Measurements from ENCODE around the gene PROC. TPM values are rescaled to one million over a fixed set of nuclear protein-coding genes. Genes with fewer than 3 reads are reported as not detected.

PROC gene
- total RNA-seq, 2 experiments from 2014 or later: 0.41 to 0.59 TPM

DNA sequence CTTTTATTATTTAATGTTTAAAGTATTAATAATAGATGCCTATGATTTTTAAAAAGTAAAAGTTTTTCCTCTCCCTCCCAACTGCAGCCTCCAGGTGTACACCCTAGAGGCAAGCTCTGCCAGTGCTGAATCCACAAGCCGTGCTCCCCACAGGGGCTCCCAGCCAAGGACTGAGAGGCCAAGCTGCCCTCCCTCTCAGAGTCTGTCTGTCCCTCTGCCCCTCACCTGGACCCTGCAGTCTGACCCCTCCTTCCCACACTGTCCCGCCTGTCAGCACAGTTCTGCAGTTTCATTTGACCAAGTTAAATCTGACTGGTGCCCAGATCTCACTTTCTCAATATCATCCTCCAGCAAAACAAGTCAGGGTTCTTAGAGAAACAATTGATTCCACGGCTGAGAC is 14.8 kb upstream of the PROC start:
- POLR2A ChIA-PET: interaction anchor here (0.6 kb wide), 1 partner anchor 746 kb away, joined by 3 read pairs; no protein-coding TSS in a partner anchor
- CTCF ChIA-PET (ENCODE audit: unreplicated experiment): no interaction called here
- no peak overlapping the region for H2AFZ ChIP-seq (ENCODE audit: low read length)
- H3K9me2 ChIP-seq (ENCODE audit: insufficient read depth, low read length): no peaks in the 10 kb centered on the region
- H3K27ac ChIP-seq (ENCODE audit: low read depth, low read length, poor library complexity, severe bottlenecking): no peak overlapping the region
- no peaks in the 10 kb centered on the region for H3K36me3 ChIP-seq (ENCODE audit: insufficient read depth, low read length)
- peaks cover 48% of the 10 kb centered on the region for H3K4me1 ChIP-seq (ENCODE audit: insufficient read depth, low read length, poor library complexity, severe bottlenecking)
- no peak overlapping the region for H3K4me3 ChIP-seq (ENCODE audit: low read depth, low read length, poor library complexity, severe bottlenecking)
- H3K79me2 ChIP-seq (ENCODE audit: insufficient read depth, low read depth, low read length): no peaks in the 10 kb centered on the region
- no peak overlapping the region for H3K4me2 ChIP-seq (ENCODE audit: low read length)
- DNase-seq (ENCODE audit: low spot score): no peak
- no peaks in the 10 kb centered on the region for H4K20me1 ChIP-seq (ENCODE audit: insufficient read depth, low read length)
- H3K9me3 ChIP-seq (ENCODE audit: low read length): no peaks in the 10 kb centered on the region
- TF ChIP-seq CTCF (conservative IDR thresholded peaks at IDR 0.05; ENCODE audit: low read length): no peak
- TF ChIP-seq EZH2phosphoT487 (IDR thresholded peaks at IDR 0.05; ENCODE audit: borderline replicate concordance, low read depth, low read length): no peak
- BruUV-seq (replicated peaks): no TSS peak
- intact Hi-C loops (cut with micrococcal nuclease; ENCODE audit: unreplicated experiment): no loop called here

- Histone ChIP-seq H2AFZ (ENCODE audit: low read length) (0 out of 2 replicates have a peak overlapping the region, but pooled peaks have one; percentile 16), H3K4me2 (ENCODE audit: low read length) (peak overlapping the region; percentile 58), H3K27ac (ENCODE audit: low read depth, low read length, poor library complexity, severe bottlenecking) (no peak overlapping the region), H3K79me2 (ENCODE audit: insufficient read depth, low read depth, low read length) (no peaks in the 10 kb centered on the region), H3K4me1 (ENCODE audit: insufficient read depth, low read length, poor library complexity, severe bottlenecking) (peaks cover 50% of the 10 kb centered on the region), H3K36me3 (ENCODE audit: insufficient read depth, low read length) (no peaks in the 10 kb centered on the region), H3K9me2 (ENCODE audit: insufficient read depth, low read length) (no peaks in the 10 kb centered on the region), H4K20me1 (ENCODE audit: insufficient read depth, low read length) (no peaks in the 10 kb centered on the region), H3K9me3 (ENCODE audit: low read length) (no peaks in the 10 kb centered on the region), H3K4me3 (ENCODE audit: low read depth, low read length, poor library complexity, severe bottlenecking) (peak overlapping the region; percentile 19)
- ChIA-PET POLR2A (no interaction called here), CTCF (ENCODE audit: unreplicated experiment) (no interaction called here)
- DNase-seq (ENCODE audit: low spot score): peak; percentile 57
- TF ChIP-seq CTCF (conservative IDR thresholded peaks at IDR 0.05; ENCODE audit: low read length) (no peak), EZH2phosphoT487 (IDR thresholded peaks at IDR 0.05; ENCODE audit: borderline replicate concordance, low read depth, low read length) (no peak)
- BruUV-seq (replicated peaks): no TSS peak
- intact Hi-C loops (cut with micrococcal nuclease; ENCODE audit: unreplicated experiment): no loop called here
Observed at GRCh38 chr2:127404466-127405254, 13.6 kb upstream of the PROC start.

DNA sequence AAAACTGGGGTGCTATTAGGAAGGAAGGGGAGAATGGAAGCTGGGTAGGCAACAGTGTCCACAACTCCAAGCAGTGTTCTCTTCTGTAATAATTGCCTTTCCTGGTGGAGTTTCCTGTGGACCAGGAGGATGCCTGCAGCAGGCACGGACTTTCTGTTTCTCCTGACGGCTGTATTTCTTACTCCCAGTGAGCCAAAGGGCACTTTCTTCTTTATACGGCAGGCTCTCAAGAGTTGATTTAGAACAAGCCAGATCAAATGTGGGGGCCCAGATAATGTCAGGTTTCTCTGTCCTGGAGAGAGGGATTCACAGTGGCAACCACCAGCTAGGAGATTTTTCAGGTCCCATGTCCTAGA is 13.0 kb upstream of the PROC start:
- H3K9me3 ChIP-seq (ENCODE audit: low read length): no peaks in the 10 kb centered on the region
- no peak overlapping the region for H2AFZ ChIP-seq (ENCODE audit: low read length)
- intact Hi-C loops (cut with micrococcal nuclease; ENCODE audit: unreplicated experiment): no loop called here
- peak overlapping the region; percentile 58 for H3K4me2 ChIP-seq (ENCODE audit: low read length)
- no peak overlapping the region for H3K4me3 ChIP-seq (ENCODE audit: low read depth, low read length, poor library complexity, severe bottlenecking)
- no peaks in the 10 kb centered on the region for H3K36me3 ChIP-seq (ENCODE audit: insufficient read depth, low read length)
- H3K4me1 ChIP-seq (ENCODE audit: insufficient read depth, low read length, poor library complexity, severe bottlenecking): peaks cover 50% of the 10 kb centered on the region
- ChIA-PET CTCF (ENCODE audit: unreplicated experiment) (no interaction called here), POLR2A (no interaction called here)
- TF ChIP-seq EZH2phosphoT487 (IDR thresholded peaks at IDR 0.05; ENCODE audit: borderline replicate concordance, low read depth, low read length): no peak
- TF ChIP-seq CTCF (conservative IDR thresholded peaks at IDR 0.05; ENCODE audit: low read length): no peak
- no peaks in the 10 kb centered on the region for H3K9me2 ChIP-seq (ENCODE audit: insufficient read depth, low read length)
- H4K20me1 ChIP-seq (ENCODE audit: insufficient read depth, low read length): no peaks in the 10 kb centered on the region
- H3K79me2 ChIP-seq (ENCODE audit: insufficient read depth, low read depth, low read length): no peaks in the 10 kb centered on the region
- no peak overlapping the region for H3K27ac ChIP-seq (ENCODE audit: low read depth, low read length, poor library complexity, severe bottlenecking)
- BruUV-seq (replicated peaks): no TSS peak
- DNase-seq (ENCODE audit: low spot score): no peak
